OCI-LY7 (cell line): ENCODE data around the gene ARHGAP6. TPM values are rescaled to one million over a fixed set of nuclear protein-coding genes. Genes with fewer than 3 reads are reported as not detected.
"Not testable (repeated sequence)": the region's sequence is repeated elsewhere in the genome, so short reads cannot be mapped to it uniquely, and the experiment has no call there.

Source experiments
- BruUV-seq: library from RNA; stranded (reverse); fragments of 400-500 nt; replicated peaks from 2 replicates; lab custom pipeline; 2021; lab: Mats Ljungman, UMichigan
- CTCF ChIA-PET: fragments of 300-600 bp; sonication (Branson Sonifier 250); formaldehyde crosslinking; loops from one replicate; lab custom pipeline; 2022; ENCODE audit warnings: antibody characterized with exemption; ENCODE audit not compliant: unreplicated experiment; lab: Charles Lee
- POLR2A ChIA-PET: fragments of 300-600 bp; sonication (Branson Sonifier 250); formaldehyde crosslinking; loops from one replicate; lab custom pipeline; 2022; ENCODE audit warnings: antibody characterized with exemption; lab: Charles Lee
- DNase-seq: peaks from one replicate; pipeline ENCODE4 v3.0.0-alpha.2; 2015; ENCODE audit warnings: low spot score
- H2AFZ ChIP-seq: fragments of 200-600 bp; sonication (generic), shearing (Covaris generic); 2 replicates; pipeline ENCODE4 v1.6.1; 2014; ENCODE audit warnings: mild to moderate bottlenecking, antibody characterized with exemption, low read length, moderate library complexity
- H3K27ac ChIP-seq: fragments of 200-600 bp; sonication (generic); 2 replicates; pipeline ENCODE4 v1.5.1; 2014; ENCODE audit warnings: mixed run types, low read depth, mild to moderate bottlenecking, moderate library complexity, low read length, inconsistent platforms; ENCODE audit not compliant: poor library complexity, severe bottlenecking
- H3K36me3 ChIP-seq: fragments of 200-600 bp; sonication (generic); 2 replicates; pipeline ENCODE4 v1.6.1; 2014; ENCODE audit warnings: mild to moderate bottlenecking, antibody characterized with exemption, low read length, moderate library complexity, mixed read lengths; ENCODE audit not compliant: insufficient read depth
- H3K4me1 ChIP-seq: fragments of 200-600 bp; sonication (generic); 2 replicates; pipeline ENCODE4 v1.5.1; 2014; ENCODE audit warnings: mild to moderate bottlenecking, low read length; ENCODE audit not compliant: insufficient read depth, poor library complexity, severe bottlenecking
- H3K4me2 ChIP-seq: fragments of 200-600 bp; sonication (generic); 2 replicates; pipeline ENCODE4 v1.6.1; 2014; ENCODE audit warnings: mild to moderate bottlenecking, low read length
- H3K4me3 ChIP-seq: fragments of 200-600 bp; sonication (generic); 2 replicates; pipeline ENCODE4 v1.5.1; 2014; ENCODE audit warnings: mild to moderate bottlenecking, low read depth, low read length; ENCODE audit not compliant: poor library complexity, severe bottlenecking
- H3K79me2 ChIP-seq: fragments of 200-600 bp; sonication (generic); 2 replicates; pipeline ENCODE4 v1.6.1; 2016; ENCODE audit warnings: low read depth, mild to moderate bottlenecking, low read length, moderate library complexity, mixed read lengths; ENCODE audit not compliant: insufficient read depth
- H3K9me2 ChIP-seq: fragments of 200-600 bp; sonication (generic); 2 replicates; pipeline ENCODE4 v1.6.1; 2016; ENCODE audit warnings: mild to moderate bottlenecking, low read length, mixed read lengths; ENCODE audit not compliant: insufficient read depth
- H3K9me3 ChIP-seq: fragments of 200-600 bp; sonication (generic); 2 replicates; pipeline ENCODE4 v1.6.1; 2014; ENCODE audit warnings: mild to moderate bottlenecking, mixed run types, low read length, mixed read lengths
- H4K20me1 ChIP-seq: fragments of 200-600 bp; sonication (generic); 2 replicates; pipeline ENCODE4 v1.6.1; 2014; ENCODE audit warnings: mild to moderate bottlenecking, antibody characterized with exemption, low read length, moderate library complexity, mixed read lengths; ENCODE audit not compliant: insufficient read depth
- CTCF ChIP-seq: fragments of 200-600 bp; sonication (generic); conservative IDR thresholded peaks from 2 replicates; pipeline ENCODE4 v1.5.1; 2014; ENCODE audit warnings: mild to moderate bottlenecking, antibody characterized with exemption, low read length, moderate library complexity, mixed read lengths
- EZH2phosphoT487 ChIP-seq: fragments of 200-600 bp; sonication (generic); IDR thresholded peaks from 2 replicates; pipeline ENCODE4 v1.6.1; 2018; ENCODE audit warnings: low read depth, borderline replicate concordance, mild to moderate bottlenecking, mixed run types, antibody characterized with exemption, low read length, moderate library complexity, mixed read lengths
- intact Hi-C: fragments of 100-400 bp; cut with micrococcal nuclease; formaldehyde crosslinking; loops from one replicate; pipeline ENCODE4 v1.10.0; 2022; ENCODE audit not compliant: unreplicated experiment
- total RNA-seq, 2 experiments: library from RNA; depleted of rRNA in 1 of 2; stranded (reverse); fragments of >200 nt in 1 of 2; shearing (Covaris generic) in 1 of 2; gene quantifications; 2 replicates each; pipeline ENCODE4 v1.2.3, GENCODE V29; 2014 to 2022

Gene ARHGAP6
- total RNA-seq, 2 experiments from 2014 or later = not detected

- H3K9me2 ChIP-seq = no peaks in the 10 kb centered on the region
- H3K36me3 ChIP-seq = no peaks in the 10 kb centered on the region
- CTCF ChIA-PET = no interaction called here
- no peak overlapping the region for H3K4me3 ChIP-seq
- H2AFZ ChIP-seq = no peak overlapping the region
- H4K20me1 ChIP-seq = no peaks in the 10 kb centered on the region
- POLR2A ChIA-PET = no interaction called here
- no peak overlapping the region for H3K4me2 ChIP-seq
- intact Hi-C loops = loop anchor here (10.0 kb wide), 1 partner anchor 945 kb away; no protein-coding TSS in a partner anchor
- DNase-seq = no peak
- H3K79me2 ChIP-seq = no peaks in the 10 kb centered on the region
- no peaks in the 10 kb centered on the region for H3K4me1 ChIP-seq
- TF ChIP-seq EZH2phosphoT487 = no peak
- H3K9me3 ChIP-seq = no peaks in the 10 kb centered on the region
- no peak overlapping the region for H3K27ac ChIP-seq
- BruUV-seq = no TSS peak
Measured at GRCh38 chrX:11129534-11130105, 536.1 kb downstream of the ARHGAP6 start.

GRCh38 chrX:11125060-11125459 is 540.7 kb downstream of the ARHGAP6 start:
- no peaks in the 10 kb centered on the region for H3K79me2 ChIP-seq
- intact Hi-C loops = no loop called here
- no peaks in the 10 kb centered on the region for H3K9me2 ChIP-seq
- no peak overlapping the region for H3K4me2 ChIP-seq
- H2AFZ ChIP-seq = no peak overlapping the region
- no TSS peak for BruUV-seq
- no peak for DNase-seq
- no peaks in the 10 kb centered on the region for H3K9me3 ChIP-seq
- no peaks in the 10 kb centered on the region for H3K4me1 ChIP-seq
- no peaks in the 10 kb centered on the region for H4K20me1 ChIP-seq
- no peak overlapping the region for H3K27ac ChIP-seq
- POLR2A ChIA-PET = interaction anchor here (0.6 kb wide), 2 partner anchors 11 to 46 kb away, joined by 3 read pairs; no protein-coding TSS in a partner anchor
- CTCF ChIA-PET = no interaction called here
- H3K4me3 ChIP-seq = no peak overlapping the region
- H3K36me3 ChIP-seq = peaks cover 35% of the 10 kb centered on the region
- no peak for TF ChIP-seq EZH2phosphoT487
- TF ChIP-seq CTCF = no peak

- no peak for DNase-seq
- intact Hi-C loops = no loop called here
- Histone ChIP-seq H2AFZ (no peak overlapping the region), H3K4me2 (no peak overlapping the region), H4K20me1 (no peaks in the 10 kb centered on the region), H3K27ac (no peak overlapping the region), H3K4me1 (no peaks in the 10 kb centered on the region), H3K4me3 (no peak overlapping the region), H3K9me2 (no peaks in the 10 kb centered on the region), H3K9me3 (no peaks in the 10 kb centered on the region), H3K79me2 (no peaks in the 10 kb centered on the region), H3K36me3 (peaks cover 44% of the 10 kb centered on the region)
- ChIA-PET POLR2A (no interaction called here), CTCF (no interaction called here)
- no TSS peak for BruUV-seq
- no peak for TF ChIP-seq EZH2phosphoT487
- TF ChIP-seq CTCF = no peak
Measured at GRCh38 chrX:11124112-11124511, 541.6 kb downstream of the ARHGAP6 start.

- H3K9me3 ChIP-seq, H3K4me3 ChIP-seq, H2AFZ ChIP-seq, H3K79me2 ChIP-seq, DNase-seq, H3K27ac ChIP-seq, POLR2A ChIA-PET, H3K4me2 ChIP-seq, CTCF ChIA-PET, H3K4me1 ChIP-seq, BruUV-seq, H3K9me2 ChIP-seq, intact Hi-C loops, H4K20me1 ChIP-seq: not testable (repeated sequence)
- peaks cover 55% of the 10 kb centered on the region for H3K36me3 ChIP-seq
Measured at GRCh38 chrX:11123087-11123486, 542.6 kb downstream of the ARHGAP6 start.
